Measurements from ENCODE around the gene FZD2. TPM values are rescaled to one million over a fixed set of nuclear protein-coding genes. Genes with fewer than 3 reads are reported as not detected.

The FZD2 gene
- total and polyA plus RNA-seq, 9 of the 15 experiments (the other 6 are each of a cell fraction or from before 2014, with no cell fraction given): 0.03 to 4.5 (median 1.1) TPM; not detected in 1

- TF ChIP-seq POLR2B (IDR thresholded peaks at IDR 0.05; ENCODE audit: low read depth, partially characterized antibody): no peak
- no peak for TF ChIP-seq POLR3G (IDR thresholded peaks at IDR 0.05; ENCODE audit: extremely low read depth, insufficient read length, insufficient replicate concordance)
- TF ChIP-seq, protein P1, sequence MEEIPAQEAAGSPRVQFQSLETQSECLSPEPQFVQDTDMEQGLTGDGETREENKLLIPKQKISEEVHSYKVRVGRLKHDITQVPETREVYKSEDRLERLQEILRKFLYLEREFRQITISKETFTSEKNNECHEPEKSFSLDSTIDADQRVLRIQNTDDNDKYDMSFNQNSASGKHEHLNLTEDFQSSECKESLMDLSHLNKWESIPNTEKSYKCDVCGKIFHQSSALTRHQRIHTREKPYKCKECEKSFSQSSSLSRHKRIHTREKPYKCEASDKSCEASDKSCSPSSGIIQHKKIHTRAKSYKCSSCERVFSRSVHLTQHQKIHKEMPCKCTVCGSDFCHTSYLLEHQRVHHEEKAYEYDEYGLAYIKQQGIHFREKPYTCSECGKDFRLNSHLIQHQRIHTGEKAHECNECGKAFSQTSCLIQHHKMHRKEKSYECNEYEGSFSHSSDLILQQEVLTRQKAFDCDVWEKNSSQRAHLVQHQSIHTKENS (CRISPR knock-in tag; IDR thresholded peaks at IDR 0.05): no peak
- no peak for TF ChIP-seq ZNF699 (CRISPR knock-in tag; IDR thresholded peaks at IDR 0.05; ENCODE audit: insufficient replicate concordance)
- TF ChIP-seq ATF4 (CRISPR knock-in tag; IDR thresholded peaks at IDR 0.05): no peak
- no peak for TF ChIP-seq ZNF253 (CRISPR knock-in tag; conservative IDR thresholded peaks at IDR 0.05)
- TF ChIP-seq TRIM24 (IDR thresholded peaks at IDR 0.05): peak in 1 of 2 experiments; percentile 77; a peak in 2 of 4 replicates
- TF ChIP-seq TAF1 (IDR thresholded peaks at IDR 0.05; ENCODE audit: control insufficient read depth, extremely low read depth, insufficient read depth, low read length, severe bottlenecking): peak; percentile 17
- TF ChIP-seq, protein P2, sequence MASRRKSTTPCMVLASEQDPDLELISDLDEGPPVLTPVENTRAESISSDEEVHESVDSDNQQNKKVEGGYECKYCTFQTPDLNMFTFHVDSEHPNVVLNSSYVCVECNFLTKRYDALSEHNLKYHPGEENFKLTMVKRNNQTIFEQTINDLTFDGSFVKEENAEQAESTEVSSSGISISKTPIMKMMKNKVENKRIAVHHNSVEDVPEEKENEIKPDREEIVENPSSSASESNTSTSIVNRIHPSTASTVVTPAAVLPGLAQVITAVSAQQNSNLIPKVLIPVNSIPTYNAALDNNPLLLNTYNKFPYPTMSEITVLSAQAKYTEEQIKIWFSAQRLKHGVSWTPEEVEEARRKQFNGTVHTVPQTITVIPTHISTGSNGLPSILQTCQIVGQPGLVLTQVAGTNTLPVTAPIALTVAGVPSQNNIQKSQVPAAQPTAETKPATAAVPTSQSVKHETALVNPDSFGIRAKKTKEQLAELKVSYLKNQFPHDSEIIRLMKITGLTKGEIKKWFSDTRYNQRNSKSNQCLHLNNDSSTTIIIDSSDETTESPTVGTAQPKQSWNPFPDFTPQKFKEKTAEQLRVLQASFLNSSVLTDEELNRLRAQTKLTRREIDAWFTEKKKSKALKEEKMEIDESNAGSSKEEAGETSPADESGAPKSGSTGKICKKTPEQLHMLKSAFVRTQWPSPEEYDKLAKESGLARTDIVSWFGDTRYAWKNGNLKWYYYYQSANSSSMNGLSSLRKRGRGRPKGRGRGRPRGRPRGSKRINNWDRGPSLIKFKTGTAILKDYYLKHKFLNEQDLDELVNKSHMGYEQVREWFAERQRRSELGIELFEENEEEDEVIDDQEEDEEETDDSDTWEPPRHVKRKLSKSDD (conservative IDR thresholded peaks at IDR 0.05; ENCODE audit: low read length): no peak
- TF ChIP-seq RBM17 (IDR thresholded peaks at IDR 0.05; ENCODE audit: borderline replicate concordance, low read depth, low read length): no peak
- TF ChIP-seq SPI1 (IDR thresholded peaks at IDR 0.05; ENCODE audit: borderline replicate concordance, low read depth, low read length): no peak
- TF ChIP-seq ZNF232 (CRISPR knock-in tag; IDR thresholded peaks at IDR 0.05): no peak
- TF ChIP-seq MED1 (CRISPR knock-in tag; IDR thresholded peaks at IDR 0.05; ENCODE audit: borderline replicate concordance): no peak
- TF ChIP-seq SMARCA5 (IDR thresholded peaks at IDR 0.05): peak; percentile 94; the same call in 1 of the 2 replicates
- peak; percentile 78; the same call in 1 of the 2 replicates for TF ChIP-seq HLTF (IDR thresholded peaks at IDR 0.05)
- no peak for TF ChIP-seq ZNF785 (CRISPR knock-in tag; IDR thresholded peaks at IDR 0.05)
- no peak for TF ChIP-seq ZSCAN32 (CRISPR knock-in tag; IDR thresholded peaks at IDR 0.05)
- no peak for TF ChIP-seq U2AF1 (optimal IDR thresholded peaks at IDR 0.05; ENCODE audit: low read depth, low read length)
- TF ChIP-seq GATAD2A (IDR thresholded peaks at IDR 0.05): no peak
- peak; percentile 100 for TF ChIP-seq MIER1 (IDR thresholded peaks at IDR 0.05; ENCODE audit: low read depth)
- no peak for TF ChIP-seq NKRF (IDR thresholded peaks at IDR 0.05; ENCODE audit: borderline replicate concordance)
Measured at GRCh38 chr17:44556832-44557606, at the start of gene FZD2 (continued).

Data from K562 (cell line).